Measurements from ENCODE around the gene SPDYE1. TPM values are rescaled to one million over a fixed set of nuclear protein-coding genes. Genes with fewer than 3 reads are reported as not detected.
"Not testable (repeated sequence)": the region's sequence is repeated elsewhere in the genome, so short reads cannot be mapped to it uniquely, and the experiment has no call there.

SPDYE1 gene
- polyA plus RNA-seq, 1 experiment, result not detected

DNA sequence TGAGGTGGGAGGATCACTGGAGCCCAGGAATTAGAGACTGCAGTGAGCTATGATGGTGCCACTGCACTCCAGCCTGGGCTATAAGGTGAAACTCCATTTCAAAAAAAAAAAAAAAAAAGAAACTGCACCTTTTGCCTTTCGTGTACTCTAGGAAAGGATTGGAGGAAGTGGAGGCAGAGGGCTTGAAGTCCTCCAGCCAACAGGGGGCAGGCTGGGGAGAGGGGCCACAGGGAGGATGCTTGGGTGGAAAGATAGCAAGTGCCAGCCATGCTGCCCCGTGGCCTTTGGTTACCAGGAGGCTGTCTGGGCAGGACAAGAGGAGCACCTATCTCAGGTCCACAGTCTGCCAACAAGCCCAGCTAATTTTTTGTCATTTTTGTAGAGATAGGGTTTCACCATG lies 14.0 kb upstream of the SPDYE1 start:
- H3K27ac ChIP-seq (ENCODE audit: low read depth, low read length); H3K27me3 ChIP-seq (ENCODE audit: control insufficient read depth, insufficient read depth, low read length); POLR2A ChIA-PET; H3K4me3 ChIP-seq (ENCODE audit: low read depth, low read length); H3K9me3 ChIP-seq (ENCODE audit: control insufficient read depth, insufficient read depth, low read length); DNase-seq (ENCODE audit: low read depth, low spot score): not testable (repeated sequence)
- CTCF ChIA-PET, result interaction anchor here (0.7 kb wide), 1 partner anchor 30 kb away, joined by 4 read pairs; no protein-coding TSS in a partner anchor

DNA sequence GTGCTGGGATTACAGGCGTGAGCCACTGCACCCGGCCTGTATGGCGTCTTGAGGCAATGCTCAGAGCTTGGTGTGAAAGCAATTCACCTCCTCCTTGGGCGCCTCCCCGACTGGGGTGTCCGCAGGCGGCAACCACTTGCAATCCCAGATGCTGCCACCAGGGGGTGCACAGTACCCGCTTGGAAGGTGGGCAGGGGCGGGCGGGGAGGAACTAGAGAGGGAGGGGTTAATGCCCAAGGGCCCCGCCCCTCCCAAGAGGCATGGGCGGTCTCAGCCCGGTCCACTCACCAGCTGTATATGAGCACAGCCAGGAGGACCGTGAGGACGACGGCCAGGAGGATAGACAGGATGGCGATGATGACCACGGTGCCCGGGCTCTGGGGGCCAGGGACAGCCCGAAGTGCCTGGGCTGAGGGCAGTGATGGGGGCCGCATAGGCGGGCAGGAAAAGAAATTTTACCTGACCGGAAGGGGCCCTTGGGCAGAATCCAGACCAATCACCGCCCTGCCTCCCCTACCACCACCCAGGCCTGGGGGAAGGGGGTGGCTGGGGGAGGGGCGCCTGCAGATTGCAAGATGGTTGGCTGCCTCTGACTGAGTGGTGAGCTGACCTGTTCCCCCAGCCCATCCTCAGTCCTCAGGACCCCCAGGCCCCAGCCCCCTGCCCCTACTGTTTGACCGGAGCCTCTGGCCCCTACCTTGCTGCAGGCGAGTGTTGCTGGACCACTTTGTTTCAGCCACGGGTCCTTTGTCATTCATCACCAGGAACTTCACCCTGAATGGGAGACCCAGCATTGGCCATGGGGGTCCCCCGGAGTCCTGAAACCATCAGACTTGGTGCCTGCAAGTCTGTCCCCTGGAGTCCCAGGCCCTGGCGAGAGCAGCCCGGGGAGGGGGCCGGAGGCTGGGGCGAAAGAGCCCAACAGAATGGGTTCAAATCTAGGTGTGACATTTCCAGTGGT lies 11.5 kb upstream of the SPDYE1 start:
- peak; percentile 10 for DNase-seq (ENCODE audit: low read depth, low spot score)
- H3K4me3 ChIP-seq (ENCODE audit: low read depth, low read length); H3K27me3 ChIP-seq (ENCODE audit: control insufficient read depth, insufficient read depth, low read length); POLR2A ChIA-PET; H3K9me3 ChIP-seq (ENCODE audit: control insufficient read depth, insufficient read depth, low read length); CTCF ChIA-PET; H3K27ac ChIP-seq (ENCODE audit: low read depth, low read length): not testable (repeated sequence)
- TF ChIP-seq, protein P1, sequence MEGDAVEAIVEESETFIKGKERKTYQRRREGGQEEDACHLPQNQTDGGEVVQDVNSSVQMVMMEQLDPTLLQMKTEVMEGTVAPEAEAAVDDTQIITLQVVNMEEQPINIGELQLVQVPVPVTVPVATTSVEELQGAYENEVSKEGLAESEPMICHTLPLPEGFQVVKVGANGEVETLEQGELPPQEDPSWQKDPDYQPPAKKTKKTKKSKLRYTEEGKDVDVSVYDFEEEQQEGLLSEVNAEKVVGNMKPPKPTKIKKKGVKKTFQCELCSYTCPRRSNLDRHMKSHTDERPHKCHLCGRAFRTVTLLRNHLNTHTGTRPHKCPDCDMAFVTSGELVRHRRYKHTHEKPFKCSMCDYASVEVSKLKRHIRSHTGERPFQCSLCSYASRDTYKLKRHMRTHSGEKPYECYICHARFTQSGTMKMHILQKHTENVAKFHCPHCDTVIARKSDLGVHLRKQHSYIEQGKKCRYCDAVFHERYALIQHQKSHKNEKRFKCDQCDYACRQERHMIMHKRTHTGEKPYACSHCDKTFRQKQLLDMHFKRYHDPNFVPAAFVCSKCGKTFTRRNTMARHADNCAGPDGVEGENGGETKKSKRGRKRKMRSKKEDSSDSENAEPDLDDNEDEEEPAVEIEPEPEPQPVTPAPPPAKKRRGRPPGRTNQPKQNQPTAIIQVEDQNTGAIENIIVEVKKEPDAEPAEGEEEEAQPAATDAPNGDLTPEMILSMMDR (IDR thresholded peaks at IDR 0.05; ENCODE audit: low read depth, low read length), result peak; percentile 52

DNA sequence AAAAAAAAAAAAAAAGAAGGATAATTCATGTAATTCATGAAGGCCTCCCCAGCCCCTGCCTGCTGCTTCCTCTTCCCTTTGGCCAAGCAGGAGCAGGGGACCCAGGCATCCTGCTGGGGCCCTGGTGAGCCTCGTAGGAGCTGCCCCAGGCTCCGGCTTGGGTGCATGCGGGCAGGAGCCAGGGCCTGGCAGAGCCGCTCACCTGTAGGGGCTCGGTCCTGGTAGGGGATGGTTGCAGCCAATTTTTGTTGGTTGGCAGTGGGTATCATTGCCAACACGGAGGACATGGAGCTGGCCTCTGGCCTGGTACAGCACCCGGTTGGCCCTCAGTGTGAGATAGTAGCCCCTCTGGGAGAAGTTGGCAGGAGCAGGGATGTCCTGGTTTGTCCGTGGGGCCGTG lies 10.2 kb upstream of the SPDYE1 start:
- H3K27ac ChIP-seq (ENCODE audit: low read depth, low read length); H3K9me3 ChIP-seq (ENCODE audit: control insufficient read depth, insufficient read depth, low read length); CTCF ChIA-PET; H3K4me3 ChIP-seq (ENCODE audit: low read depth, low read length); POLR2A ChIA-PET; DNase-seq (ENCODE audit: low read depth, low spot score); H3K27me3 ChIP-seq (ENCODE audit: control insufficient read depth, insufficient read depth, low read length): not testable (repeated sequence)

DNA sequence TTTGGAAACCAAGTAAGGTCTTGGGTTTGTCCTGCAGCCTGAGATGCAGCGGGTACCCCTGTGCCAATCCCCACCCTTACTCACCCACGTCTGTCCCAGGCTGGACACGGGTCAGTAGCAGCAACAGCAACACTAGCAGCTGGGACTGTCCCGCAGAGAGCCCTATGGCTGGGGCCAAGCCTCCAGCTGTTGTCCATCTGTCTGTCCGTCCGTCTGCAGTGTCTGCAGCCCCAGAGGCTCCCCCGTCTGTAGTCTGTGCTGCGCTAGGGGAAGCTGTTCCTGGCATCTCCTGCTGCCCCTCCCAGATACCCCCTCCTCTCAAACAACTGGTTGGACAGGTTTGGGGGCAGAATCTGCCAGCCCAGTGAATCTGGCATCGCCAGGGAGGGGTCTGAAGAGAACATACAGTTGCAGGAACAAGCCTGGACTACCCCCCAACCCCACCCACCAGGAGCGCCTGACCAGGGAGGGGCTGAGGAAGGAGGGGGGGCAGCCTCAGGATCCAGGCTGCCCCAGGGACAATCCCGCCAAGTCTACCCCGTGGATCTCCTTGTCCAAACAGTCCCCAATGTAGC lies 7.6 kb upstream of the SPDYE1 start:
- DNase-seq (ENCODE audit: low read depth, low spot score); H3K4me3 ChIP-seq (ENCODE audit: low read depth, low read length); H3K9me3 ChIP-seq (ENCODE audit: control insufficient read depth, insufficient read depth, low read length); CTCF ChIA-PET; POLR2A ChIA-PET; H3K27me3 ChIP-seq (ENCODE audit: control insufficient read depth, insufficient read depth, low read length); H3K27ac ChIP-seq (ENCODE audit: low read depth, low read length): not testable (repeated sequence)

DNA sequence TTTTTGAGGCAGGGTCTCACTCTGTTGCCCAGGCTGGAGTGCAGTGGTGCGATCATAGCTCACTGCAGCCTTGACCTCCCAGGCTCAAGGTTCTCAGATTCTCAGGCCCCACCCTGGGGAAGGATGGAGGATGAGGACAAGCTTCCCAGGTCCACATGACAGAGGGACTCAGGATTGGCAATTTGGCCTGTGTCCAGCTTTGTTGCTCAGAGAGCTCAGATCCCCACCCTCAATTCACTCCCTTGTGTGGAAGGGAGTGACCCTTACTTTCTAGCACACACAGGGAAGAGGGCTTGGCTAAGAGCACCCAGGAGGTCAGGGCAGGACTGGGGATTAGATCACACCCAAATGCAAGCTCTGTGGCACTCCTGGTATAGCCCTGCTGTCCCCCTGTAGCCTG lies 6.9 kb upstream of the SPDYE1 start:
- DNase-seq (ENCODE audit: low read depth, low spot score); H3K27ac ChIP-seq (ENCODE audit: low read depth, low read length); CTCF ChIA-PET; H3K27me3 ChIP-seq (ENCODE audit: control insufficient read depth, insufficient read depth, low read length); H3K9me3 ChIP-seq (ENCODE audit: control insufficient read depth, insufficient read depth, low read length); POLR2A ChIA-PET; H3K4me3 ChIP-seq (ENCODE audit: low read depth, low read length): not testable (repeated sequence)

DNA sequence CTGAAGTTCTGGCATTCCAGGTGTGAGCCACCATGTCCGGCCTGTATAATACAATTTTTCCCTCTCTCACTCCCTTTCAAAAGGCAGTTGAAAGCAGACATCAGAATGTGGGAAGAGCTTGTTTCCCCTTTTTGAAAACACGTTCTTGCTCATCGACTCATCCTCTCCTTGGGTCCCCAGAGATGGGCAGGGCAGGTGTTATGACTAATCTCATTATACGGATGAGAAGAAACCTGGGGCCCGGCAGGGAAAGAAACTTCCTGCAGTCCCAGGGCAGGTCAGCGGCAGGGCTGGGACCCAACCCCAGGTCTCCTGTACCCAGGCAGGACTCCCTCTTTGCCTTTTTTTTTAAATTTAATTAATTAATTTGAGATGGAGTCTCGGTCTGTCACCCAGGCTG lies 4.8 kb upstream of the SPDYE1 start:
- DNase-seq (ENCODE audit: low read depth, low spot score); H3K4me3 ChIP-seq (ENCODE audit: low read depth, low read length); CTCF ChIA-PET; H3K9me3 ChIP-seq (ENCODE audit: control insufficient read depth, insufficient read depth, low read length); H3K27me3 ChIP-seq (ENCODE audit: control insufficient read depth, insufficient read depth, low read length); POLR2A ChIA-PET: not testable (repeated sequence)
- peak overlapping the region; percentile 2 for H3K27ac ChIP-seq (ENCODE audit: low read depth, low read length)

DNA sequence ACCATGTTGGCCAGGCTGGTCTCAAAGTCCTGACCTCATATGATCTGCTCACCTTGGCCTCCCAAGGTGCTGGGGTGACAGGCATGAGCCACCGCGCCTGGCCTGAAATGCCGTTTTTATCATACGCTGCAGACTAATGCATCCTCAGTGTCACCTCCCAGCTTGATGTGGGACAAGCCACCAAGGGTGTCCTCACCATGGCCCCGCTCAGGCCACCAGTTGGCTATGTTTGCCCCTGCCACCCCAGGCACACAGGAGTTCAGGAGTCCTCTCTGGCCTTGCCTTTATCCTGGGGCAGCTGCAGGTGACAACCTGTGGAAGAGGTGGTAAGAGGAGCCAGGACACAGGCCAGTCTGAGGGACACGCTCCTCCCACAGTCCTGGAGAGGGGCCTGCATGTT lies 3.0 kb upstream of the SPDYE1 start:
- CTCF ChIA-PET; H3K9me3 ChIP-seq (ENCODE audit: control insufficient read depth, insufficient read depth, low read length); DNase-seq (ENCODE audit: low read depth, low spot score); H3K27me3 ChIP-seq (ENCODE audit: control insufficient read depth, insufficient read depth, low read length); H3K27ac ChIP-seq (ENCODE audit: low read depth, low read length); POLR2A ChIA-PET; H3K4me3 ChIP-seq (ENCODE audit: low read depth, low read length): not testable (repeated sequence)

DNA sequence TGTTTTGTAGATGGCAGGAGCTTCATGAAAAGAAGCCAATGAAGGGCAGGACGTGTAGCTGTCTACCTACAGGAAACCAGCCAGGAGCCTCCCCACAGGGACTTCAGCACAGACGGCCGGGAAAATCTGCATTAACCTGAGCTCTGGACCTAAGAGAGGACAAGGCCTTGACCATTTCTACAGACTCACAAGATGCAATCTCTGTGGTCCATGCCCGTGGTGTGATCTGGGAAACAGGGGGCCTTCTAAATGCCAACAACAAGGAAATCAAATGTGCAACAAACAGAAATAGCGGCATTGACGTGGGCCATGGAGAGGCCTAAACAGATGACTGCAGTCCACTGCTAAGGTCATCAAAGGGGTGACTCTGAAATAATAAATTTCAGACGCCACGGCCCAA lies 14.4 kb downstream of the SPDYE1 start:
- H3K27me3 ChIP-seq (ENCODE audit: control insufficient read depth, insufficient read depth, low read length); H3K4me3 ChIP-seq (ENCODE audit: low read depth, low read length); POLR2A ChIA-PET; H3K9me3 ChIP-seq (ENCODE audit: control insufficient read depth, insufficient read depth, low read length); DNase-seq (ENCODE audit: low read depth, low spot score); H3K27ac ChIP-seq (ENCODE audit: low read depth, low read length); CTCF ChIA-PET: not testable (repeated sequence)

DNA sequence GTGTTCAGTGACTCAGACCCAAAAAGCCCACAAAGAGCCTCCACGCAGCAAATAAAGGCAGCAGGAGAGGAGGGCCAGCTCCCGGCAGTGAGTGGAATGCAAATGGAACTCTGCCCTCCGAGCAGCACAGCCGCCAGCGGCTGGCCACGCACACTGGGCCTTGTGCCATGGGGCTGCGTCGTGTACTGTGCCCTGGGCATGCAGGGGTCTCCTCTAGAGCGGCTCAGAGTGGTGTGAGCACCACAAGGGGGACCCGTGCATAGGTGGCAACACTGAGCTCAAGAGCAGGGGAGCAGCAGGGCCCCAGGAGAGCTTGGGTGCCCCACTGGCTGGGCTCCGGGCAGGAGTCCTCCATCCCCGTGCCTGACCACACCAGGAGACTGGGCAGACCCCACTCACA lies 17.4 kb downstream of the SPDYE1 start:
- POLR2A ChIA-PET; H3K9me3 ChIP-seq (ENCODE audit: control insufficient read depth, insufficient read depth, low read length); H3K27me3 ChIP-seq (ENCODE audit: control insufficient read depth, insufficient read depth, low read length); H3K4me3 ChIP-seq (ENCODE audit: low read depth, low read length); DNase-seq (ENCODE audit: low read depth, low spot score); CTCF ChIA-PET; H3K27ac ChIP-seq (ENCODE audit: low read depth, low read length): not testable (repeated sequence)

Data from AG04450 (cell line).